T-helper 2 cell (primary cell): Measurements from ENCODE around the gene ESRRB.

Experiments used
- DNase-seq, 5 experiments: peaks; one replicate each; pipeline versions ENCODE4 v3.0.0 to v3.0.0-alpha.2; 2012 to 2022
- total RNA-seq, 2 donors: gene quantifications; one replicate each; lab custom pipeline; 2026; lab: John Stamatoyannopoulos, UW

Gene ESRRB
- total RNA-seq = 0 reads per million in 2 donors

DNA sequence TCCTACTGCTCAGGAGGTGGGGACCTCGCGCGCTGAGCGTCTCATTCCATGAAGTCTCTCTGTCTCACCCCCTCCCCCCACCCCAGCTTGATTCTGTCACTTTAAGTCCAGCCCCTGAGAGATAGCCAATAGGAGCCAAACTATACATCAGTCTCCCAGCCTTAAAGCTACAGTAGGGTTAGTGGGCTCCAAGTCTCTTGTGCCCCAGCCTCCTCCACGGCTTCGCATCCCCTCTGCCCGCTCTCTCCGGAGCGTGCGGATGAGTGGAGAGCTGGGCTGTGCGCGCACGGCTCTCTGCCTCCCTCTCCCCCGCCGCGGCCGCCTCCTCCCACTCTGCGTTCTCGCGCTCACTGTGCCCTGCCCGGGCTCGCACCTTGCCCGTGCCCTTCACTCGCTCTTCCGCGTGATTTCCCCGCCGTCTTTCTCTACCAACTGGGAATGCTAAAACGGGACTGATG is at the start of gene ESRRB:
Gene ESRRB, plus strand, starts transcription at position 191 of the 458 bp plus-strand sequence. Its CDS starts 265 bp downstream, at position 456.
- DNase-seq = no peak

DNA sequence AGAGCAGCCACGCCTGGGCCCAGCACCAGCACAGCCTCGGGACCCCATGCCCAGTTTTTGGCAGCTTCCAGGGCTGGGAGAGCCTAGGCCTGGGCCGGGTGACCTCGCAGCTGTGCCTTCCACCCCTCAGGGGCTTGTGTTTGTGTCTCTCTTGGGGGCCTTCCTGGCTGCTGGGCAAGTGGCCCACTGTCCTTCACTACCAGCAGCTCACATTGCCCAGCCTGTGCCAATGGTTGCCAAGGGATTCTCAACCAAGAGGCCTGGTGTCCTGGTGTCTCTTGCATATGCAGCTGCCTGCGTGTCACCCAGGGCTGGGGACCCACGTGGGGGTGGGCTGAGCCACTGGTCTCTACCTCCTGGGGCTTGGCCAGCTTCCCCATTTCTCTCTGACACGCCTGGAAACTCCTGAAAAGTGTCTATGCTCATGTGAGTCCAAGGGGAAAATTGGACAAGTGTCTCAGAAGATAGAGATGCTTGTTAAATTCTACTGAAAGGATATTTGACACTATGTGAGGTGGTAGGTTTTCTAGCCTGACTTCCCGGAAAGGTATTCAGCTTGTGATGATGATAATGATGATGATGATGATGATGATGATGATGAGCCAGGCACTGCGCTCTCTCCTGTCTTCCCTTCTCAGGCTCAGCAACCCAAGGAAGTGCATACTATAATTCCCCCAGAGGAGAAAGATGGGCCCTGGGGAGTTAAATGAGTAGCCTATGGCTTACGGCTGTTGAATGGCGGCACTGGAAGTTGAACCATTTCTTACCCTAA is 48.8 kb upstream of the ESRRB start:
- no peak for DNase-seq

- DNase-seq = no peak
These were observed 47.3 kb upstream of the ESRRB start for GRCh38 chr14:76328457-76329137.

DNA sequence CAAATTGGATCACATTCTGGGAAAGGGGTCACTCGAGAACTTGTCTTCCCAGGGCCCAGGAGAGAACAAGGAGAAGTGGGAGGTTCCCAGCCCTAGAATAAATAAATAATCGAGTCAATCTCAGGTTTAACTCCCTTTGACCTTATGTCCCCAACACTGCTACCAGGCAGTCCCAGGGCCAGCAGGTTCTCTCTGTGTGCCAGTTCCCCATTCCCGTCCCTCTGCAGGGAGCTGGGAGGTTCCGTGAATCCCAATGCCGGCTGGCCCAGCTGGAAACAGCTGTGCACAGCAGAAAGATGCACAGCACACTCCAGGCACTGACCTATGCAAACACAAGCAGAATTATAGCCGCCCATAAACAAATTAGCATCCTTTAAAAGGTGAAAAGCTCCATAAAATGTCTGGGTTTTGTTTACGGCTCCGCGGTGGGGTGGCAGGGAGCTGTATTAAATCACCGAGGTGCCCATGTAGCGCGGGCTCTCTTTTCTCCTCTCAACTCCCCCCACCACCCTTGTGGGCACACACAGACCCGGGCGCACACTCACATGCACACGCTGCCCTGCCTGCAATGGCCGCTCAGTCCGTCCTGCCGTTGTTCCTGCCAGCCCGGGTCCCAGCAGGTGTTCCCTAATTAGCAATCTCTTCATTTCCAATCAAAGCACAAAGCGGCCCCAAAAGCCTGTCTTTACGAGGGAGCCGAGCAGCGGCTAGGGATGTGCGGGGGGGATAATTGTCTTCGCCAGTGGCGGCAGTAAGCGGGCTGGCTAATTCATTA is 46.6 kb upstream of the ESRRB start:
- DNase-seq = no peak

DNA sequence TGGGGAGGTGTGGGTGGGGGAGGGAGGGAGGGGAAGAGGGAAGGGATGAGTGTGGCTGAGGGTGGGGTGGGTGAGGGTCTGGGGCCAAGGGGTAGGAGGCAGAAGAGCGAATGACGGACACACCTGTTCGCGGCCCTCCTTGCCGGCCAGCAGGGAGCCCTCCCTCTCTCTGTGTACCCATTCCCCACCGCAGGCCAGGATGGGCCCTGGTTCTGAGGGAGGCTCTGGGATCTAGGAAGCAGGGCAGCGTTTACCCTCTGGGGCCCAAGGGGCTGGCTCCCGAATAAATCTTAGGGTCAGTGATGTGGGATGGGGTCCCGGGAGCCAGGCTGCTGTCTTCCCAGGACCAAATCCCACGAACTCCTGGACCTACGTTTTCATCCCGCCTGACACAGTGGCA is 46.0 kb upstream of the ESRRB start:
- no peak for DNase-seq

GRCh38 chr14:76330411-76331327 is 45.3 kb upstream of the ESRRB start:
- DNase-seq = no peak

GRCh38 chr14:76331328-76332011 is 44.5 kb upstream of the ESRRB start:
- no peak for DNase-seq

DNA sequence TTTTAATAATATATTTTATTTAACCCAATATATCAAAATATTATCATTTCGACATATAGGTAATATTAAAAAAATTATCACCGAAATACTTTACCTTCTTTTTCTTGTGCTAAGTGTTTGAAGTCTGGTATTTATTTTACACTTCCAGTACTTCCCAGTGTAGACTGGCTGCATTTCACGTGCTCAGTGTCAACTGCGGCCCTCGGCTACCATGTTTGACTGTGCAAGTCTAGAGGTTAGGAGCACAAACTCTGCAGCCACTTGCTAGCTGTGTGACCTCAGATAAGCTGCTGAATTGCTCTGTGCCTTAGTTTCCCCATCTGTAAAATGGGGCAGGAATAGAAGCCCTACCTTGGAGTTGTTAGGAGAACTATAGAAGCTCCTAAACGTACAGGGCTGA is 42.3 kb upstream of the ESRRB start:
- no peak for DNase-seq

- no peak for DNase-seq
These were observed 41.6 kb upstream of the ESRRB start for GRCh38 chr14:76334316-76334715.

GRCh38 chr14:76336876-76337275 is 39.1 kb upstream of the ESRRB start:
- DNase-seq = no peak

DNA sequence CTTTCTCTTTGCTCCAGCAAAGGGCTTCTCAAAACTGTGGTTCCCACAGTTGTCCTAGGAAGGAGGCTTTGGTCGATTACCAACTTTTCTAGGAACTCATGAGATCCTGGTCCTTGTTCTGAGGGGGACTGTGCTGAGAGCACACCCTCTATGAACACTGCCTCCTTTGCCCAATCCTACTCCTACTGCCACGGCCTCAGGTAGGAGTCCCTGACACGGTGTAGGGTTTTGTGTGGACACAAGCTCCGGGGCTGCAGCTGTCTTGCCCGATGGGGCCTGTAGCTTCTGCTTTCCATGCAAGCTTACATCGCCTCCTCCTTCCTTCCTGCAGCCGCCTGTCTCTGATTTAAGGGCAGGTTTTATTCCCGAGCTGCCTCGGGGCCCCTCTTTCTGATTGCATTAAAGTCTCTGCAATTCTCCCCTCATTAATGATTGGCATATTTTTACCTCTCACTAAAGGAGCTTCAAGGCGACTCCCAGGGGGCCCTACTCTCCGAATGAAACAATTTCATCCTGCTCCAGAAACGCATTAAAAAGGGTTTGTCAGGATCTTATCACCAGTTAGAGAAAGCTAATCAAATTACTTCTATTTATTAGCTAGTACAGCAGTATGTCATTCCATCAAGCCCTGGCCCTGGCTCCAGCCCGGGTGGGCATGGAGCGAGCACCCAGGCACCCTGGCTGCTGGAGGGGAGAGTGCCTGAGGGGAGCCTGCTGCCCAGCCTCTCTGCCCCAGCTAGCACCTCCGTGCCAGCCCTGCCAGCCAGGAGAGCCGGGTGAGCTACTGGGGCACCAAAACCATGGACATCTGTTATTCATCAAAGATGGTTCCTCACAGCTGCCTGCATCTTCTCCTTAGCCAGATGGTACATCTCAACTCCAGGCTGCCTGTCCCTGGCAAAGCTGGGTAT is 38.0 kb upstream of the ESRRB start:
- no peak for DNase-seq

DNA sequence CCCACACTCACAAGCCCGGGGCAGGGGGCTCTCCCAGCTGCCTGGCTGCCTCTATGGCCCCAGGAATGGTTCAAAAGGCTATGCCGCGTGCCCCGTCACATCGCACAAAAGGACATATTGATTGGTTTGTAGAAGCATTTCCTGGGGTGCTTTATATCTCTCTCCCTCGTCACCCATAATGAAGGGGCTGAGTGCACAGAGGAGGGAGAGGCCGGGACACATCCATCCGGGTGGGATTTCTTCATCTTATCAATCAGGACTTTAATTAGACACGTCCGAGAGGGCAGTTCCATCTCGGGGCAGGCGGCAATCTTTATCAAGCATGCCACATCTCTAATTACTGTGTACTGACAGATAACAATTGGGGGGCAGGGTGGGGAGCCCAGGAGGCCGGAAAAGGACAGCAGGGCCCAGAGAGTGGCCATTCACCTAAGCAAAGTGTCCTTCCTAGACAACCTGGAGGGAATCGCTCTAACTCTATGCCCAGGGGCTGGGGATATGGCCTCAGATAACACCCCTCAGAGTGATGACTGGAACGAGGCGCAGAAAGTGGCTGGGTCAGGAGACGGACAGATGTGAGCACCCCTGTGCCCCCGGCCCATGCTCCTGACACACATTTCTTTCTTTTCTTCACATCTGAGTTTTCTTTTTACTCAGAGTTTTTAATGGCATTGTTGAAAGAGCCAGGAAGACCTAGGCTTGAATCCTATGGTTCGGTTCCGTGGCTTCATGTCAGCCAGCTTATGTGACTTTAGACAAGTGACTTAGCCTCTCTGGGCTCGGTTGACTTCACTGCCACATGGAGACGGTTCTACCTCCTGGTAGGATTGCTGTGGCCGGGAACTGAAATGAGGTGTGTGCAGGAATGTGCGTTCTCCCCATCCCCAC is 36.0 kb upstream of the ESRRB start:
- no peak for DNase-seq

DNA sequence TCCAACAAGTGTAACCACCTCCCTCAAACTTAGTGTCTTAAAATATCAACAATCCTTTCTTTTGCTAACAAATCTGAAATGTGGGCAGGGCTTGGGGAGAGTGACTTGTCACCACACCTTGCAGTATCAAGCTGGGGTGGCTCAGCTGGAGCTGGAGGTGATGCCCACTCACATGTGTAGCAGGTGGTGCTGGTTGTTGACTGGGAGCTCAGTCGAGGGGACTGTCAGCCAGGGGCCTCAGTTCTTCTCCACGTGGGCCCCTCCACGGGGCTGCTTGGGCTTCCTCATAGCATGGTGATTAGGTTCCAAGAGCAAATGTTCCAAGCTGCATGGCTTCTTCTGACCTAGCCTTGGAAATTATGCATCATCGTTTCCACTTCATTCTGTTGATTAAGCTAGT is 32.6 kb upstream of the ESRRB start:
- DNase-seq = no peak

DNA sequence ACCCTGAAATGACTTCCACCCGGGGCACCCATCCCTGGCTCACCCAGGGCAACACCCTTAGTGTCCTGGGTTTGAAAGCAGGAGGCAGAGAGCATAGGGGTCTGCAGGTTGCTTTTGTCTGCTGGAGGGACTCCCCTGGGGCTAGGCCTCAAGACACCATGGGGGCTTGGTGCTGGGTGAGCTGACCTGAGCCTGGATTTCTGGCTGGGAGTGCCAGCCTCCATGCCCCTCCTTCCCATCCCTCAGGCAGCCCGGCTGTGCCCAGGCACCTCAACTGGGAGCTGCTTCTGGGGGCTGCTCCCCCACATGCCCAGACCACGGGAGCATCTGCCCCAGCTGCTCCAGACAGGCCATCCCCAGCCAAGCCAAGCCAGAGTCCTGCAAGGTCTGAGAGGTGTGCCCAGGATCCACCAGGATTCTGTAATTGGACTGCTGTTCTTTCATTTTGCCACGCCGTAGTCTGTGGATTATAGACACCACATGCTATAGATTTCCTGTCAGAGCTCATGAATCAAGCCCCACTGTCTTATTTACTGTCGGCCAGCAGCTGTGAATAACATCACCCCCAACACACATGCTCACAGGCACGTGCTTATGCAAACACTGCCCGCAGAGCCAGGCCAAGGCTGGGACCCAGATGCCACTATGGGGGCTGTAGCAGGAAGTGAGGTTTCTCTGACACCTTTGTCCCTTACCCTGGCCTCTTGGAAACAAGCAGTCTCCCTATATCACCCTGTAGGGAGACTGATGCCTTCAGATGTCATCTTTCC is 29.4 kb upstream of the ESRRB start:
- no peak for DNase-seq

GRCh38 chr14:76348898-76349297 is 27.0 kb upstream of the ESRRB start:
- DNase-seq = no peak

GRCh38 chr14:76349993-76350392 is 25.9 kb upstream of the ESRRB start:
- no peak for DNase-seq

GRCh38 chr14:76350671-76351070 is 25.3 kb upstream of the ESRRB start:
- no peak for DNase-seq

GRCh38 chr14:76351941-76352340 is 24.0 kb upstream of the ESRRB start:
- DNase-seq = no peak
